Spleen (tissue), 11 donors: Measurements from ENCODE around the gene TGOLN2. TPM values are rescaled to one million over a fixed set of nuclear protein-coding genes. Genes with fewer than 3 reads are reported as not detected.
A peak's percentile ranks its signal among the peaks of the same experiment; 100 is the strongest.
"Not testable (repeated sequence)": the region's sequence is repeated elsewhere in the genome, so short reads cannot be mapped to it uniquely, and the experiment has no call there.

Experiments used
- DNase-seq: peaks from one replicate; pipeline ENCODE4 v3.0.0-alpha.2; 2020
- H3K27ac ChIP-seq, 8 donors: fragments of 200-600 bp; sonication (generic) in 7 of 8; 1 replicate in 4 of 8; 2 replicates in 4 of 8; pipeline versions ENCODE4 v1.5.0 to v1.8.0; 2016 to 2021; ENCODE audit warnings: inconsistent platforms in 4 of 8, mild to moderate bottlenecking in 4 of 8, moderate library complexity in 1 of 8
- H3K27me3 ChIP-seq, 7 donors: fragments of 200-600 bp; sonication (generic) in 6 of 7; replicated peaks in 1 of 7; 1 replicate in 4 of 7; 2 replicates in 3 of 7; pipeline versions ENCODE4 v1.5.0 to v1.8.0; 2016 to 2021; ENCODE audit warnings: inconsistent platforms in 3 of 7, mild to moderate bottlenecking in 1 of 7
- H3K36me3 ChIP-seq, 6 donors: fragments of 200-600 bp; sonication (generic) in 5 of 6; 1 replicate in 4 of 6; 2 replicates in 2 of 6; pipeline versions ENCODE4 v1.5.0 to v1.8.0; 2016 to 2021; ENCODE audit warnings: inconsistent platforms in 2 of 6
- H3K4me1 ChIP-seq, 6 donors: fragments of 200-600 bp; sonication (generic) in 5 of 6; 1 replicate in 3 of 6; 2 replicates in 3 of 6; pipeline versions ENCODE4 v1.5.0 to v1.8.0; 2016 to 2021; ENCODE audit warnings: inconsistent platforms in 3 of 6
- H3K4me3 ChIP-seq, 8 donors: fragments of 200-600 bp; sonication (generic) in 7 of 8; 1 replicate in 4 of 8; 2 replicates in 4 of 8; pipeline versions ENCODE4 v1.5.0 to v1.8.0; 2016 to 2021; ENCODE audit warnings: inconsistent platforms in 4 of 8, mild to moderate bottlenecking in 4 of 8, moderate library complexity in 2 of 8
- H3K9me3 ChIP-seq, 8 donors: fragments of 200-600 bp; sonication (generic) in 7 of 8; 1 replicate in 4 of 8; 2 replicates in 4 of 8; pipeline versions ENCODE4 v1.5.0 to v1.8.0; 2016 to 2021; ENCODE audit warnings: inconsistent platforms in 4 of 8
- POLR2A ChIP-seq, 3 donors: fragments of 450-650 bp; IDR thresholded peaks; one replicate each; pipeline ENCODE4 v1.5.1; 2017; ENCODE audit warnings: antibody characterized with exemption in 3 of 3, mild to moderate bottlenecking in 1 of 3
- POLR2AphosphoS5 ChIP-seq, 3 donors: sonication (generic); formaldehyde crosslinking; IDR thresholded peaks; one replicate each; pipeline ENCODE4 v1.5.1; 2017; ENCODE audit warnings: antibody characterized with exemption in 3 of 3
- WGBS, 5 donors: extraction: QIAGEN DNeasy Blood & Tissue Kit in 3 of 5; methylation state at CpG; one replicate each; pipeline versions ENCODE4 v1.1.5 to v1.1.7; 2013 to 2018; 5-methylcytosine and 5-hydroxymethylcytosine counted together
- intact Hi-C: fragments of 100-400 bp; cut with DNase I; formaldehyde crosslinking; loops from one replicate; pipeline ENCODE4 v1.15.0; 2023; ENCODE audit warnings: low total_unique reads
- polyA plus RNA-seq, 3 donors: library from polyadenylated mRNA; stranded (reverse); fragments of 200-250 nt; gene quantifications; one replicate each; pipeline ENCODE4 v1.2.1, GENCODE V29; 2013
- total RNA-seq, 7 donors: library from RNA; depleted of rRNA in 3 of 7; stranded (reverse); fragments of >200 nt in 3 of 7; fragmentation: NEBNext Ultra II Directional in 4 of 7; extraction: Animal tissue kit (Norgen Biotek cat#: 25700) in 4 of 7; gene quantifications; one replicate each; pipeline versions ENCODE4 v1.1.0 to v1.2.1, GENCODE V29; 2016 to 2021
- TF ChIP-seq, protein P1 (sequence below), 11 experiments: fragments of 200-600 bp in 7 of 11; fragments of 450-650 bp in 4 of 11; sonication (generic) in 4 of 11; IDR thresholded peaks in 8 of 11; conservative IDR thresholded peaks in 3 of 11; 1 replicate in 7 of 11; 2 replicates in 4 of 11; pipeline versions ENCODE4 v1.4.0 to v1.8.0; 2016 to 2021; ENCODE audit warnings: antibody characterized with exemption in 11 of 11, inconsistent platforms in 4 of 11, mild to moderate bottlenecking in 1 of 11
- donor health status: healthy with polysubstance abuse.
- donor health status: DM: no; HTN: no; CAD: no; lungs with moderate emphysema.
- donor health status: DM: no; HTN: no; CAD: no.
- donor health status: Bipolar disorder and iron deficiency.
- donor health status: healthy.
- donor health status: DM: no; HTN: no; CAD: no.
- donor health status: DM: yes; HTN: yes; CAD: no.

TGOLN2 gene
- total and polyA plus RNA-seq, 10 donors, result 14.8 to 199 (median 150) TPM

DNA sequence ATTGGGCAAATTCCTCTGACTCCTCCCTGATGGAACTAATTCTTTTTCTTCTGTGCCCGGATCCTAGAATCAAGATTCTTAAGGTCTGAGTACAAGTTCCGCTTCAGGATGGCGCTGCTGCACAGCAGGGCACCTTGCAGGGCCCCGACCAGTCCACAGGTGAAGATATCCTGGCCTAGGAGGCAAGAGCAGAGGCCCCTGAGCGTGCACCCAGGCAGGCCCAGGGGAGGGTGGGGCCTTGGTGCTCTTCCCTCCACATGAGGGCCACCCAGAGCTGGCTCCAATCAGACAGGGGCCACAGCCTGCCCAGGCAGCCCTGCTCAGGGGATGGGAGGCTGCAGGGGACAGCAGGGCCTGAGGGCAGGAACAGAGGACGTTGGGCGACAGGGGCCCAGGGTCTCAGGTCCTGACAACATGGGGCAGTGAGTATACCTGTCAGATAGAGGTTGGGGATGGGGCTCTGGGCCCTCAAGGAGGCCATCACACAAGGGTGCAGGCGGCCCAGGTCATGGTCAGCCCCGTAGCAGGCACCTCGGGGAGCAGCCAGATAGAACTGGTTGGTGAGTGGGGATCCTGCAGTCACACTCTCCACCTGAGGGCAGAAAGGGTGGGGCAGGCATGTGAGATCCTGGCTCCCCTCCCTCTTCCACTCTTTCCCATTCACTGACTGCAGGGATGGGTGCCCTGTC is 15.6 kb upstream of the TGOLN2 start:
- DNase-seq, H3K27me3 ChIP-seq, H3K27ac ChIP-seq, H3K9me3 ChIP-seq, H3K4me1 ChIP-seq, H3K4me3 ChIP-seq, intact Hi-C loops: not testable (repeated sequence)
- WGBS, 5 donors, result 93 to 97% (median 97%) methylated on average over 7 to 10 of the region's 10 CpGs
- peak in 2 of 3 donors; percentile 20 to 52 for TF ChIP-seq POLR2AphosphoS5 (IDR thresholded peaks at IDR 0.05)
- H3K36me3 ChIP-seq, result peaks cover 0 to 70% (median 39%) of the 10 kb centered on the region in 6 donors

DNA sequence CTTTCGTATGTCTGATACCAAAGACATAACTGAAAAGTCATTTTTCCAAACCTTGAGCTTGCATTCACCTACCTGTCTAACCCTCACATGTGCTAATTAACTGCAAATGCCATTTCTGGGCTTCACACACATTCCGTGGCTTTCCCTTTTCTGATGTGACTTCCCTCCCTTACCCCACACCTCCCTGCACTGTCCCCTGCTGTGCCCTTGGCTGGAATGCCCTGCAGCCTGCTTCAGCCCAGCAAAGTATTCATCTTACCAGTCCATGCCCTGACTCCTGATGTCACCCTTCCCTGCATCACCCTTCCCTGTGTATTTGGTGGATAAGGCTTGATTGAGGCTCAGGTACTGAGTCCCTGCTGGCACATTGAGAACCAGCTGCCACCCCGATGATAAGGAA is 14.4 kb upstream of the TGOLN2 start:
- no peak for DNase-seq
- intact Hi-C loops, result no loop called here
- TF ChIP-seq, protein P1, sequence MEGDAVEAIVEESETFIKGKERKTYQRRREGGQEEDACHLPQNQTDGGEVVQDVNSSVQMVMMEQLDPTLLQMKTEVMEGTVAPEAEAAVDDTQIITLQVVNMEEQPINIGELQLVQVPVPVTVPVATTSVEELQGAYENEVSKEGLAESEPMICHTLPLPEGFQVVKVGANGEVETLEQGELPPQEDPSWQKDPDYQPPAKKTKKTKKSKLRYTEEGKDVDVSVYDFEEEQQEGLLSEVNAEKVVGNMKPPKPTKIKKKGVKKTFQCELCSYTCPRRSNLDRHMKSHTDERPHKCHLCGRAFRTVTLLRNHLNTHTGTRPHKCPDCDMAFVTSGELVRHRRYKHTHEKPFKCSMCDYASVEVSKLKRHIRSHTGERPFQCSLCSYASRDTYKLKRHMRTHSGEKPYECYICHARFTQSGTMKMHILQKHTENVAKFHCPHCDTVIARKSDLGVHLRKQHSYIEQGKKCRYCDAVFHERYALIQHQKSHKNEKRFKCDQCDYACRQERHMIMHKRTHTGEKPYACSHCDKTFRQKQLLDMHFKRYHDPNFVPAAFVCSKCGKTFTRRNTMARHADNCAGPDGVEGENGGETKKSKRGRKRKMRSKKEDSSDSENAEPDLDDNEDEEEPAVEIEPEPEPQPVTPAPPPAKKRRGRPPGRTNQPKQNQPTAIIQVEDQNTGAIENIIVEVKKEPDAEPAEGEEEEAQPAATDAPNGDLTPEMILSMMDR (IDR thresholded peaks at IDR 0.05 in 8 of 11, conservative IDR thresholded peaks at IDR 0.05 in 3 of 11), result no peak
- TF ChIP-seq POLR2A (IDR thresholded peaks at IDR 0.05) (no peak), POLR2AphosphoS5 (IDR thresholded peaks at IDR 0.05) (no peak)
- Histone ChIP-seq H3K27me3 (peaks cover 0 to 4% (median 0%) of the 10 kb centered on the region in 7 donors), H3K4me1 (no peaks in the 10 kb centered on the region), H3K4me3 (no peak overlapping the region), H3K27ac (no peak overlapping the region), H3K9me3 (no peaks in the 10 kb centered on the region), H3K36me3 (peaks cover 0 to 58% (median 35%) of the 10 kb centered on the region in 6 donors)
- WGBS, 5 donors, result 86 to 97% (median 92%) methylated on average over 3 of the region's 3 CpGs

DNA sequence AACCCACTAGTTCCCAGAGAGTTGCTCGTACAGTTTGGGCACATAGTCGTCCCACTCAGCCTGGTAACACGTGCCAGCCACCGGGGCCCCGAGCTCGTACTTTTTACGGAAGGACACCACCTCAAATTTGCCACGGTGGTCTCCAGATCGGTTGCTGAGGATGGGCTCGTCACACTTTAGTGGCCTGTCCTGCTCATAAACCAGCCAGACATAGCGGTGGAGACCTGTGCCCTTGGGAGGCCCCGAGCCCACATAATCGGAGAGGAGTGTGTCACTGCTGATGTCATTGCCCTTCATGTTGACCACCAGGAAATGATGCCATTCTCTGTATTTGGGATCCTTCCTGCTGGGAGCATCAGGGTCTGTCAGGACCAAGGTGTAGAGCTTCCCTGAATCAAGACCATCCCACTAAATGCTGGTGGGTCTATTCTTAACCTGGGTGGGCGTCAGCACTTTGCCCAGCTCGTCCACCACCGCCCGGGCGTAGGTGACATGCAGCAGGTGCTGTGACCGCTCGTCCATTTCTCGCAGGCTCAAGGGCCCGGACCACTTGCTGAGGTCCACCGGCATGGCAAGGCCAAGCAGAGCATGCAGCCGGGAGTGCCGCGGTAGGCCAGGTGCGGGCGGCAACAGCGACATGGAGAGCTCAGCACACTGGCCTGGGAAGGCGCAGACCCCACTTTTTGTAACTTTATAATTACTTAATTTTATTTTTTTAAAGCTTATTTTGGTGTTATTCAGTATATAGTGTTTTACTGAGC is 13.7 kb upstream of the TGOLN2 start:
- no peak overlapping the region for H3K27ac ChIP-seq
- peaks cover 0 to 51% (median 30%) of the 10 kb centered on the region in 6 donors for H3K36me3 ChIP-seq
- DNase-seq, result no peak
- TF ChIP-seq, protein P1 (IDR thresholded peaks at IDR 0.05 in 8 of 11, conservative IDR thresholded peaks at IDR 0.05 in 3 of 11), result no peak
- TF ChIP-seq POLR2A (IDR thresholded peaks at IDR 0.05) (no peak), POLR2AphosphoS5 (IDR thresholded peaks at IDR 0.05) (no peak)
- H3K4me1 ChIP-seq, result no peaks in the 10 kb centered on the region
- peaks cover 0 to 4% (median 0%) of the 10 kb centered on the region in 7 donors for H3K27me3 ChIP-seq
- 93 to 97% (median 94%) methylated on average over 24 to 30 of the region's 30 CpGs for WGBS, 5 donors
- no peaks in the 10 kb centered on the region for H3K9me3 ChIP-seq
- H3K4me3 ChIP-seq, result no peak overlapping the region
- intact Hi-C loops, result no loop called here

DNA sequence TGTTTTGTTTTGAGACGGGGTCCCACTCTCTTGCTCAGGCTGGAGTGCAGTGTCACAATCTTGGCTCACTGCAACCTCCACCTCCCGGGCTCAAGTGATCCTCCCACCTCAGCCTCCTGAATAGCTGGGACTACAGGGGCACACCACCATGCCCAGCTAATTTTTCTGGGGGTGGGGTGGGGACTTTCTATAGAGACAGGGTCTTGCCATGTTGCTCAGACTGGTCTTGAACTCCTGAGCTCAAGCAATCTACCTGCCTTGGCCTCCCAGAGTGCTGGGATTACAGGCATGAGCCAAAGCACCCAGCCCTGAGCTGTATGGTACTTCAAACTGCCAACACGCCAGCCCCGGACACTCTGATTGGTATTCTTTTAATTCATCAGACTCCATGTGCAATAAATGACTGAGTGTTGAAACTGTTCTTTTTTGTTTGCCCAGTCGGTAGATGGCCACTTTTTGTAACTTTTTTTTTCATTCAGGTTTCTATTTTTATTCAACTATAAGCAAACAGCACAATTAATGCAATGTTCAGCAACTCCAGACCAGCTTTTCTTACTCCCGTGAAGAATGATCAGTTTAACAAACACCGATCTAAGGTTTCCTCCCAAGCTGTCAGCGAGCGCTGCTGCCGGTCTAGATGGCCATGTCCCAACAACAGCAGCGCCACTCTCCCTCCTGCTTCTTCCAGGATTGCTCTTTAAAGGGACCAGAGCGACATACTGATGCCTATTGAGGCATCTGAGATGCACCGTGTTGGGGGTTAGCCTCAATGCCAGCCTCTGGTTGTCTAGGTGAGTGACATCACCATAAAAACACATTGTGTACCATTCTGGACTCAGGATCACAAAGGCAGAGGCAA is 12.5 kb upstream of the TGOLN2 start:
- intact Hi-C loops, result no loop called here
- Histone ChIP-seq H3K9me3 (no peaks in the 10 kb centered on the region), H3K27me3 (peaks cover 0 to 4% (median 0%) of the 10 kb centered on the region in 7 donors), H3K4me3 (no peak overlapping the region), H3K4me1 (no peaks in the 10 kb centered on the region), H3K27ac (no peak overlapping the region), H3K36me3 (peaks cover 0 to 39% (median 18%) of the 10 kb centered on the region in 6 donors)
- DNase-seq, result no peak
- 71 to 79% (median 76%) methylated on average over 13 of the region's 13 CpGs for WGBS, 5 donors
- TF ChIP-seq POLR2AphosphoS5 (IDR thresholded peaks at IDR 0.05), result no peak
- TF ChIP-seq, protein P1 (IDR thresholded peaks at IDR 0.05 in 8 of 11, conservative IDR thresholded peaks at IDR 0.05 in 3 of 11), result no peak
- no peak for TF ChIP-seq POLR2A (IDR thresholded peaks at IDR 0.05)
